OCI-LY7 (cell line): ENCODE results near the gene LMX1A.

Source experiments
- CTCF ChIP-seq: fragments of 200-600 bp; sonication (generic); conservative IDR thresholded peaks from 2 replicates; pipeline ENCODE4 v1.5.1; 2014; ENCODE audit warnings: mild to moderate bottlenecking, antibody characterized with exemption, low read length, moderate library complexity, mixed read lengths
- EZH2phosphoT487 ChIP-seq: fragments of 200-600 bp; sonication (generic); IDR thresholded peaks from 2 replicates; pipeline ENCODE4 v1.6.1; 2018; ENCODE audit warnings: low read depth, borderline replicate concordance, mild to moderate bottlenecking, mixed run types, antibody characterized with exemption, low read length, moderate library complexity, mixed read lengths

GRCh38 chr1:165355139-165355976 lies 1.2 kb downstream of the LMX1A start:
- TF ChIP-seq CTCF (no peak), EZH2phosphoT487 (no peak)
